ENCODE results near the gene PLEKHB2.

The PLEKHB2 gene

DNA sequence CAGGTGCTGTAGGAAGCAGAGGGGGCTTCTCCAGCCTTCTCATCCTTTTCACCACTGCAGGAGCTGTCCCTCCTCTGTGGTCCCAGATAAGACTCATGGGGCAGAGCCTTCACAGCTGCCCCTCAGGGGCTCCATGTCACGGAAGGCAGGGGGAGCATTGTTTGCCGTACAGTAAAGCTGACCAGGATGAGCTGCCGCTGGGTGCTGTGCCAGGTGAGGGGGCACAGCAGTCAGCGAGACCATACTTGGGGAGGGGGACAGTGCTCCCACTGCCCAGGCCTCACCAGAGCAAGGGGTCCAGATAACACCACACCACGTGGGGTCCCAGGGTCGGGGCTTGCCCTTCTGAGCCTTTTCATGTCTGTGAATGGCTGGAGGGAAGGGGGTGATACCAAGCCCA is 46.3 kb downstream of the PLEKHB2 start:
- Histone ChIP-seq H3K4me3 (ENCODE audit: low read length in 2 of 2) (no peak overlapping the region), H2BK5ac (ENCODE audit: low read length) (no peak overlapping the region), H3K9me3 (replicated peaks in 1 of 2; ENCODE audit: control insufficient read depth in 2 of 2, insufficient read depth in 1 of 2, low read depth in 1 of 2, low read length in 2 of 2) (no peaks in the 10 kb centered on the region), H3K27me3 (ENCODE audit: control insufficient read depth in 3 of 3, insufficient read depth in 3 of 3, low read depth in 1 of 3, low read length in 3 of 3) (no peaks in the 10 kb centered on the region), H3K14ac (ENCODE audit: low read length) (no peak overlapping the region), H2BK120ac (ENCODE audit: low read depth, low read length) (no peak overlapping the region), H3K36me3 (replicated peaks in 1 of 2; ENCODE audit: control insufficient read depth in 2 of 2, insufficient read depth in 2 of 2, low read length in 2 of 2) (peaks cover 16 to 41% of the 10 kb centered on the region in 2 donors), H3K79me1 (ENCODE audit: low read depth, low read length) (peaks cover 2% of the 10 kb centered on the region), H3K4ac (ENCODE audit: low read length) (no peak overlapping the region), H3K4me1 (ENCODE audit: control insufficient read depth in 2 of 2, insufficient read depth in 1 of 2, low read depth in 1 of 2, low read length in 2 of 2) (peaks cover 3 to 6% of the 10 kb centered on the region in 2 donors), H3K18ac (ENCODE audit: low read length) (no peak overlapping the region), H4K8ac (ENCODE audit: low read depth, low read length) (no peak overlapping the region), H3K9ac (ENCODE audit: low read depth, low read length, poor library complexity) (no peak overlapping the region), H2AFZ (ENCODE audit: low read length) (no peak overlapping the region), H2AK5ac (ENCODE audit: low read depth, low read length) (no peak overlapping the region), H3K4me2 (ENCODE audit: insufficient read depth, low read length, poor library complexity, severe bottlenecking) (no peak overlapping the region), H2BK12ac (ENCODE audit: low read length) (no peak overlapping the region), H4K91ac (ENCODE audit: low read depth, low read length, poor library complexity) (no peak overlapping the region), H3K27ac (replicated peaks; ENCODE audit: low read length) (no peak overlapping the region), H2BK15ac (ENCODE audit: low read length) (no peak overlapping the region), H3K23ac (ENCODE audit: low read depth, low read length, poor library complexity) (peak overlapping the region; percentile 22)
- WGBS, 2 donors (ENCODE audit: extremely low coverage in 2 of 2, insufficient read length in 2 of 2, insufficient replicate concordance in 1 of 2): no CpG with 5 or more reads among the region's 6 CpGs
- DNase-seq (ENCODE audit: low spot score): no peak

DNA sequence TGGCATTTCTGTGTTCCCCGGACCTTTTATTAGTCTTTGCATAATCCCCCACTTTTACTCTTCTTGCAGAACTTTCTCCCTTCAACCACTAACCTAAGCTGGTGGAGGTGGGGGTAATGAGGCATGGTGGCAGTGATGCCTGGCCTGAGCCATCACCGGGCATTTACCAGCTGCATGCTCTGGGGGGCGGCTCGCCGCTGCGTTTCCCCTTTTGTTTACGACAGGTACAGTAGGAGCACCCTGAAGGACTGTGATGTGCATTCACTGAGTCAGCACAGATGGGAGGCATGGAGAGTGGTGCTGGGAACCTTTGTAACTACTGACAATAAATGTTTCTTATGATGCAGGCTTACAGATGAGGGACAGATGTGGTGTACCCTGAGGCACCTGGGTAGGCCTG is 46.9 kb downstream of the PLEKHB2 start:
- Histone ChIP-seq H3K27ac (replicated peaks; ENCODE audit: low read length) (no peak overlapping the region), H3K4ac (ENCODE audit: low read length) (no peak overlapping the region), H3K14ac (ENCODE audit: low read length) (no peak overlapping the region), H4K8ac (ENCODE audit: low read depth, low read length) (no peak overlapping the region), H3K9me3 (replicated peaks in 1 of 2; ENCODE audit: control insufficient read depth in 2 of 2, insufficient read depth in 1 of 2, low read depth in 1 of 2, low read length in 2 of 2) (no peaks in the 10 kb centered on the region), H2BK15ac (ENCODE audit: low read length) (no peak overlapping the region), H2BK120ac (ENCODE audit: low read depth, low read length) (no peak overlapping the region), H3K4me2 (ENCODE audit: insufficient read depth, low read length, poor library complexity, severe bottlenecking) (no peak overlapping the region), H3K36me3 (replicated peaks in 1 of 2; ENCODE audit: control insufficient read depth in 2 of 2, insufficient read depth in 2 of 2, low read length in 2 of 2) (peaks cover 13 to 34% of the 10 kb centered on the region in 2 donors), H3K18ac (ENCODE audit: low read length) (no peak overlapping the region), H2AFZ (ENCODE audit: low read length) (no peak overlapping the region), H3K4me3 (ENCODE audit: low read length in 2 of 2) (no peak overlapping the region), H3K27me3 (ENCODE audit: control insufficient read depth in 3 of 3, insufficient read depth in 3 of 3, low read depth in 1 of 3, low read length in 3 of 3) (no peaks in the 10 kb centered on the region), H4K91ac (ENCODE audit: low read depth, low read length, poor library complexity) (no peak overlapping the region), H2BK5ac (ENCODE audit: low read length) (no peak overlapping the region), H3K9ac (ENCODE audit: low read depth, low read length, poor library complexity) (peak overlapping the region; percentile 51), H3K79me1 (ENCODE audit: low read depth, low read length) (peaks cover 1% of the 10 kb centered on the region), H2AK5ac (ENCODE audit: low read depth, low read length) (no peak overlapping the region), H3K23ac (ENCODE audit: low read depth, low read length, poor library complexity) (no peak overlapping the region), H3K4me1 (ENCODE audit: control insufficient read depth in 2 of 2, insufficient read depth in 1 of 2, low read depth in 1 of 2, low read length in 2 of 2) (peaks cover 3 to 6% of the 10 kb centered on the region in 2 donors), H2BK12ac (ENCODE audit: low read length) (no peak overlapping the region)
- DNase-seq (ENCODE audit: low spot score): no peak
- WGBS, 2 donors (ENCODE audit: extremely low coverage in 2 of 2, insufficient read length in 2 of 2, insufficient replicate concordance in 1 of 2): no CpG with 5 or more reads among the region's 7 CpGs

DNA sequence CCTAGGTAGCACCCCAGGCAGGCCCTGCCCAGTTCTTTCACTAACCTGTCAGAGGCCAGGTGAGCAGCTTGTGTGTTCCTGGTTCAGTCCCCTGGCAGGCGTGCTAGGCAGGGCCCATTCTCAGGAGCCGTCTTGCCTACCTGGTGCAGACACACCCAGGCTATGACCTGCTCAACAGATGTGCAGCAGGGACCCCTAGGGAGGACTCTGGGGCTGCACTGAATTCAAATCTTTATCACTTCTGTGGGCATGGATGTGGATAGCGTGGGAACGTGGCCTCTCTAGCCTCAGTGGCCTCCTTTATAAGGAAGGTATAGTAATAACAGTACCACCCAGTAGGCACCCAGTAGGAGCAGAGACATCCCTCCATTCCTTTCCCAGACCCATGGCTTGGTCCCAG is 48.4 kb downstream of the PLEKHB2 start:
- Histone ChIP-seq H4K8ac (ENCODE audit: low read depth, low read length) (no peak overlapping the region), H3K9me3 (replicated peaks in 1 of 2; ENCODE audit: control insufficient read depth in 2 of 2, insufficient read depth in 1 of 2, low read depth in 1 of 2, low read length in 2 of 2) (no peaks in the 10 kb centered on the region), H3K4ac (ENCODE audit: low read length) (no peak overlapping the region), H3K23ac (ENCODE audit: low read depth, low read length, poor library complexity) (peak overlapping the region; percentile 32), H3K4me3 (ENCODE audit: low read length in 2 of 2) (no peak overlapping the region), H3K27me3 (ENCODE audit: control insufficient read depth in 3 of 3, insufficient read depth in 3 of 3, low read depth in 1 of 3, low read length in 3 of 3) (no peaks in the 10 kb centered on the region), H2AK5ac (ENCODE audit: low read depth, low read length) (peak overlapping the region; percentile 80), H3K9ac (ENCODE audit: low read depth, low read length, poor library complexity) (no peak overlapping the region), H2BK12ac (ENCODE audit: low read length) (no peak overlapping the region), H2BK5ac (ENCODE audit: low read length) (no peak overlapping the region), H3K27ac (replicated peaks; ENCODE audit: low read length) (no peak overlapping the region), H3K4me1 (ENCODE audit: control insufficient read depth in 2 of 2, insufficient read depth in 1 of 2, low read depth in 1 of 2, low read length in 2 of 2) (peaks cover 3 to 6% of the 10 kb centered on the region in 2 donors), H3K18ac (ENCODE audit: low read length) (no peak overlapping the region), H3K36me3 (replicated peaks in 1 of 2; ENCODE audit: control insufficient read depth in 2 of 2, insufficient read depth in 2 of 2, low read length in 2 of 2) (peaks cover 8 to 23% of the 10 kb centered on the region in 2 donors), H2BK120ac (ENCODE audit: low read depth, low read length) (no peak overlapping the region), H2AFZ (ENCODE audit: low read length) (peak overlapping the region; percentile 76), H2BK15ac (ENCODE audit: low read length) (no peak overlapping the region), H4K91ac (ENCODE audit: low read depth, low read length, poor library complexity) (no peak overlapping the region), H3K4me2 (ENCODE audit: insufficient read depth, low read length, poor library complexity, severe bottlenecking) (no peak overlapping the region), H3K14ac (ENCODE audit: low read length) (no peak overlapping the region), H3K79me1 (ENCODE audit: low read depth, low read length) (peaks cover 1% of the 10 kb centered on the region)
- DNase-seq (ENCODE audit: low spot score): no peak
- no CpG with 5 or more reads among the region's 4 CpGs for WGBS, 2 donors (ENCODE audit: extremely low coverage in 2 of 2, insufficient read length in 2 of 2, insufficient replicate concordance in 1 of 2)

DNA sequence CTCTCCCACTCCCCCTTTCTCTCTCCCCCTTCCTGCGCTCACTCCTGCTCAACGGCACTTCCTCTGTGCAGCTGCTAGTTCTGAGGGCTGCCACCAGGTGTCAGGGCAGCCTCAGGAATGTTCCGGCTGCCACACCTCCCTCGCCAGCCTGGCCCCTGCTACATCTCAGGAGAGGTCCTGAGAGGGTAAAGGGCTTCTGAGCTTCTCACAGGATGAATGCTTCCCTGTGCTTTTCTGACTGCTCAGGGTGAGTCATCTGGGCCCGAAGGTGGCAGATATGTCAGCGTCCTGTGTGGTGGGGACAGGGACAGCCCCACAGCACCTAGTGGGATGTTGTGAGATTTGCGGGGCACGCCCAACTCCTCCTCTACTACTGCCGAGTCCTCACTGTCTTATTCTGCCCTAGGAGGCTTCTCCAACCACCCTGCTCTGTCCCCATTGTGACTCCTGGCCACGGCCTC is 49.0 kb downstream of the PLEKHB2 start:
- no CpG with 5 or more reads among the region's 10 CpGs for WGBS, 2 donors (ENCODE audit: extremely low coverage in 2 of 2, insufficient read length in 2 of 2, insufficient replicate concordance in 1 of 2)
- Histone ChIP-seq H3K14ac (ENCODE audit: low read length) (no peak overlapping the region), H2AFZ (ENCODE audit: low read length) (peak overlapping the region; percentile 76), H3K27ac (replicated peaks; ENCODE audit: low read length) (no peak overlapping the region), H2BK5ac (ENCODE audit: low read length) (peak overlapping the region; percentile 32), H4K8ac (ENCODE audit: low read depth, low read length) (peak overlapping the region; percentile 29), H2BK120ac (ENCODE audit: low read depth, low read length) (no peak overlapping the region), H3K9ac (ENCODE audit: low read depth, low read length, poor library complexity) (no peak overlapping the region), H3K9me3 (replicated peaks in 1 of 2; ENCODE audit: control insufficient read depth in 2 of 2, insufficient read depth in 1 of 2, low read depth in 1 of 2, low read length in 2 of 2) (no peaks in the 10 kb centered on the region), H3K23ac (ENCODE audit: low read depth, low read length, poor library complexity) (peak overlapping the region; percentile 2), H2BK15ac (ENCODE audit: low read length) (no peak overlapping the region), H3K79me1 (ENCODE audit: low read depth, low read length) (peaks cover 1% of the 10 kb centered on the region), H2BK12ac (ENCODE audit: low read length) (no peak overlapping the region), H3K18ac (ENCODE audit: low read length) (peak overlapping the region; percentile 81), H3K4me2 (ENCODE audit: insufficient read depth, low read length, poor library complexity, severe bottlenecking) (no peak overlapping the region), H3K4me3 (ENCODE audit: low read length in 2 of 2) (no peak overlapping the region), H3K4ac (ENCODE audit: low read length) (no peak overlapping the region), H2AK5ac (ENCODE audit: low read depth, low read length) (peak overlapping the region; percentile 93), H3K4me1 (ENCODE audit: control insufficient read depth in 2 of 2, insufficient read depth in 1 of 2, low read depth in 1 of 2, low read length in 2 of 2) (peaks cover 3 to 6% of the 10 kb centered on the region in 2 donors), H3K36me3 (replicated peaks in 1 of 2; ENCODE audit: control insufficient read depth in 2 of 2, insufficient read depth in 2 of 2, low read length in 2 of 2) (peaks cover 5 to 17% of the 10 kb centered on the region in 2 donors), H3K27me3 (ENCODE audit: control insufficient read depth in 3 of 3, insufficient read depth in 3 of 3, low read depth in 1 of 3, low read length in 3 of 3) (no peaks in the 10 kb centered on the region), H4K91ac (ENCODE audit: low read depth, low read length, poor library complexity) (no peak overlapping the region)
- peak; percentile 70 for DNase-seq (ENCODE audit: low spot score)
